ENCODE data around the gene GRM8.

The GRM8 gene

GRCh38 chr7:127252778-127253280 lies at the start of gene GRM8:
Gene GRM8 (minus strand): TSS chr7:127252941.
- H3K4me3 ChIP-seq (ENCODE audit: low read length): peak within 1 kb of the TSS; percentile 64
- peak; percentile 22 for DNase-seq (ENCODE audit: low read depth)
- no peak for TF ChIP-seq CTCF (IDR thresholded peaks at IDR 0.05; ENCODE audit: insufficient read depth, low read depth, low read length, missing control alignments)

GRCh38 chr7:127290801-127291361 lies 38.1 kb upstream of the GRM8 start:
- TF ChIP-seq CTCF (IDR thresholded peaks at IDR 0.05; ENCODE audit: insufficient read depth, low read depth, low read length, missing control alignments): no peak
- peak; percentile 22 for DNase-seq (ENCODE audit: low read depth)

GRCh38 chr7:127290116-127290655 lies 37.4 kb upstream of the GRM8 start:
- no peak overlapping the region for H3K4me3 ChIP-seq (ENCODE audit: low read length)
- DNase-seq (ENCODE audit: low read depth): no peak
- TF ChIP-seq CTCF (IDR thresholded peaks at IDR 0.05; ENCODE audit: insufficient read depth, low read depth, low read length, missing control alignments): no peak

More at GRCh38 chr7:127290801-127291361, 38.1 kb upstream of the GRM8 start:
- no peak overlapping the region for H3K4me3 ChIP-seq (ENCODE audit: low read length)

GRCh38 chr7:127287133-127287532 lies 34.4 kb upstream of the GRM8 start:
- peak; percentile 84 for DNase-seq (ENCODE audit: low read depth)
- no peak for TF ChIP-seq CTCF (IDR thresholded peaks at IDR 0.05; ENCODE audit: insufficient read depth, low read depth, low read length, missing control alignments)
- H3K4me3 ChIP-seq (ENCODE audit: low read length): no peak overlapping the region

GRCh38 chr7:127270093-127270492 lies 17.4 kb upstream of the GRM8 start:
- H3K4me3 ChIP-seq (ENCODE audit: low read length): no peak overlapping the region
- no peak for TF ChIP-seq CTCF (IDR thresholded peaks at IDR 0.05; ENCODE audit: insufficient read depth, low read depth, low read length, missing control alignments)
- no peak for DNase-seq (ENCODE audit: low read depth)

- no peak for TF ChIP-seq CTCF (IDR thresholded peaks at IDR 0.05; ENCODE audit: insufficient read depth, low read depth, low read length, missing control alignments)
- DNase-seq (ENCODE audit: low read depth): no peak
- no peak overlapping the region for H3K4me3 ChIP-seq (ENCODE audit: low read length)
These were observed 13.3 kb upstream of the GRM8 start for GRCh38 chr7:127266047-127266446.

- no peak overlapping the region for H3K4me3 ChIP-seq (ENCODE audit: low read length)
- DNase-seq (ENCODE audit: low read depth): no peak
- TF ChIP-seq CTCF (IDR thresholded peaks at IDR 0.05; ENCODE audit: insufficient read depth, low read depth, low read length, missing control alignments): no peak
These were observed 11.5 kb upstream of the GRM8 start for GRCh38 chr7:127264219-127264618.

Measured in epithelial cell of esophagus (primary cell).